HG03378 (cell line): ENCODE results near the gene RUNX3.
A peak's percentile ranks its signal among the peaks of the same experiment; 100 is the strongest.
"Not testable (repeated sequence)": the region's sequence is repeated elsewhere in the genome, so short reads cannot be mapped to it uniquely, and the experiment has no call there.

Experiments used
- ATAC-seq: cut with Tn5 transposase; IDR thresholded peaks from one replicate; pipeline ENCODE4 v1.9.1; 2021; ENCODE audit warnings: mild to moderate bottlenecking, moderate library complexity; ENCODE audit not compliant: unreplicated experiment

The RUNX3 gene

GRCh38 chr1:24930260-24931145 lies at the start of gene RUNX3:
RUNX3 (minus strand) TSS chr1:24930276; CDS start chr1:24929868, 408 bp downstream.
- peak; percentile 54 for ATAC-seq

DNA sequence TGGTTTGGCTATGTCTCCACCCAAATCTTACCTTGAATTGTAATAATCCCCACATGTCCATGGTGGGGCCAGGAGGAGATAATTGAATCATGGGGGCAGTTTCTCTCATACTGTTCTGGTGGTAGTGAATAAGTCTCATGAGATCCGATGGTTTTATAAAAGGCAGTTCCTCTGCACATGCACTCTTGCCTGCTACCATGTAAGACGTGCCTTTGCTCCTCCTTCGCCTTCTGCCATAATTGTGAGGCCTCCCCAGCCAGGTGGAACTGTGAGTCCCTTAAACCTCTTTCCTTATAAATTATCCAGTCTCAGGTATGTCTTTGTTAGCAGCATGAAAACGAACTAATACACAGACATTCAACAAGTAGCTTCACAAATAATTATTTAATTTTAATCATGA lies 49.2 kb upstream of the RUNX3 start:
- ATAC-seq: not testable (repeated sequence)

DNA sequence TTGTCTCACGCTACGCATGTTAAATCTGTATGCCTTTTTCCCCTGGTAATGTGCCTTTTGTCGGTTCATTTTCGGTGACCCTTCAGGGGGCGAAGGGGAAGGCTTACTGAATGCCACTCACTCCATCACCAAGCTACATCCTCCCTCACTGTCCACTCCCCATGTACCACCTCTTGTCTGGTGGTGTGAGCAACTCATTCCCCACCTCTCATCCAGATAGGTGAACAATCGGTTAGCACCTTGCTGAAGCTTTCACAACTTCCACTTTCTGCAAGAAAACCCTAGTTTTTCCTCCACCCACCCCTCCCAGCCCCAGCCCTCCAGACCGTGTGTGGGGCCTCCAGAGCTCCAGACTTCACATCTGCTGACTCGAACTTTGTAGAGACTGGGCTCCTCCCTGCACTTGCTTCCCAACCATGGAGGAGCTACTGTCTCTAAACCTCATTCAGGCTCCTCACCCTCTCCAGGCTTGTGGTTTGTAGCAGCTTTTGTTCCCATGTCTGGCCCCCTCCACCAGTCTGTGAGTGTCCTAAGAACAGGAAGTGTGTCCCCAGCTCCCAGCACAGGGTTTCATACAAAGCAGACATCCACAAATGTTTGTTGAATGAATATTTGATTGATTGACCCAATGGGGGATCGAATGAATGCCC lies 48.4 kb upstream of the RUNX3 start:
- ATAC-seq: no peak

- no peak for ATAC-seq
Observed at GRCh38 chr1:24975391-24975790, 45.3 kb upstream of the RUNX3 start.

- ATAC-seq: no peak
Observed at GRCh38 chr1:24973315-24973714, 43.2 kb upstream of the RUNX3 start.

GRCh38 chr1:24972915-24973242 lies 42.8 kb upstream of the RUNX3 start:
- ATAC-seq: no peak

GRCh38 chr1:24972221-24972914 lies 42.3 kb upstream of the RUNX3 start:
- no peak for ATAC-seq

- ATAC-seq: no peak
Observed at GRCh38 chr1:24970926-24971875, 41.1 kb upstream of the RUNX3 start.

- no peak for ATAC-seq
Observed at GRCh38 chr1:24970399-24970753, 40.3 kb upstream of the RUNX3 start.

DNA sequence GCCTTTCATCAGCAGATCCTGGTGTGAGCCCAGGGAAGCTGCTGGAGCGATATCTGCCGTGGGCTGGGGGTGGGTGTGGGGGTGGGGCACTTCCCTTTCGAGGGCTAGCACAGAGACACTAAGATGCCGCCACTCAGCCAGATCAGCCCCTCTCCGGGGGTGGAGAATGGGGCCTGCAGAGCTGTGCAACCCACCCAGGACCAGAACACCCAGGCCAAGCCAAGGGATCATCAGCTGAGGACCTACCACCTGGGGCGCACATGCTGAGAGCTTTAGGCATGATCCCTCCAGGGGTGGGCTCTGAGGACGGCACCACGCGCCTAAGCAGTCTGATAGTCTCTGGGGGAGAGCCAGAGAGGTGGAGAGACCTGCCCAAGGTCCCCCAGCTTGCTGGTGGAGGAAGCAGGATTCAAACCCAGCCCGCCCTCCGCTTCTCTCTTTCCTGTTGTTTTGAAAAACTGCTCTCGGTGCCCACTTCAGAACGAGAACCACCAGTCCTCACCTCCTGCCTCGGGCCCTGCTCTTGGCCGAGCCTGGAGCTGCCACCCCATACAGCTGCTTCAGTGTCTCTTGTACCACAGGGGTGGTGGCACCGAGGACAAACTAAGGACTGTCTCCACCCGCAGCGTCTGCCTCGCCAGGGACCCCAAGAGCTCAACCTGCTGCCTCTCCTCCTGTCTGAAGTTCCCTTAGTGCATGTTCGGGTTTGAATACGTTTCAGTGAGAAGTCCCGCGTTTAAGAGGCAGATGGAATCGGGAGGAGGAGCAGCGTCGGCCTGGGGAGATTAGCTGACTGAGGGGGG lies 39.7 kb upstream of the RUNX3 start:
- no peak for ATAC-seq

GRCh38 chr1:24968941-24969585 lies 39.0 kb upstream of the RUNX3 start:
- ATAC-seq: no peak

- ATAC-seq: no peak
Observed at GRCh38 chr1:24967962-24968361, 37.9 kb upstream of the RUNX3 start.

DNA sequence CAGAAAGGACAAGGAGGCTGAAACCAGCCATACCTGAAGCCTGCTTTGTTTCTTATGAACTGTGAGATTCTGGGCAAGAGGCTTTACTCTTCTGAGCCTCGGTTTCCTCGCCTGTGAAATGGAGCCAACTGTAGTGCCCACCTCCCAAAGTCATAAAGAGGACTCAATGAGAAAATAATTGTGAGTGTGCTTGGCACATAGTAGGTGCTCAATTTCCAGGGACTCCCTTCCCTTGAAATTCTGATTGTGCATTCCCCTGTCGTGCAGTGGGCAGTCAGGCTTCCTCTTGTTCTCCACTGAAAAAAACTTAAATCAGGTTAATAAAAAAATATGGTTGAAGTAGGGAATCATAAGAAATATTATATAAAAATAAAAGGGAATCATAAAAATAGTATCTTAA lies 37.5 kb upstream of the RUNX3 start:
- no peak for ATAC-seq

DNA sequence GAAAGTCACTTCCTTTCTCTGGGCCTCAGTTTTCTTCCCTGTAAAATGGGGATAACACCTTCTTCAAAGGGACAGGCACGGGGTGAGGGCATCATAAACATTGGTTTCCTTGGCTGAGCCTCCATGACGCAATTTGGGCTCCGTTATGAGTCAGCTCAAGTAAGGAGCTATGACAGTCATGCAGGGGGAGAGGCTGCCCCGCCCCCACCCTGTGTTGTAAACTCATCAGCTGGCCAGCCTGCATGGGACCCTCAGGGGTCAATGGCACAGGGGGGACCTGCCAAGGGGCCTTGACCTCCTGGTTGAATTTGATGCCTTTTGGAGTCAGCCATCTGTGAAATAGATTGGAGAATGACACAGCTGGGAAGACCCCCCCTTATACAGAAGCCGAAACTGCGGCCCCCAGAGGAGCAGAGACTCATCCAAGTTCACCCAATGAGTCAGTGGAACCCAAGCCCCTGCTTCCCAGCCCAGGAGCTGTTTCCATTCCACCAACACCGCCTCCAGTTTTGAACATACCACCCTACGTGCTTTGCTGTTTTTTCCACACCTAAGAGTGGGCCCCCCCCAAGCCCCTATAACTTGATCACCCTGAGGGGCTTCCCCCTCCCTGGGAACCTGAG lies 36.8 kb upstream of the RUNX3 start:
- ATAC-seq: no peak

DNA sequence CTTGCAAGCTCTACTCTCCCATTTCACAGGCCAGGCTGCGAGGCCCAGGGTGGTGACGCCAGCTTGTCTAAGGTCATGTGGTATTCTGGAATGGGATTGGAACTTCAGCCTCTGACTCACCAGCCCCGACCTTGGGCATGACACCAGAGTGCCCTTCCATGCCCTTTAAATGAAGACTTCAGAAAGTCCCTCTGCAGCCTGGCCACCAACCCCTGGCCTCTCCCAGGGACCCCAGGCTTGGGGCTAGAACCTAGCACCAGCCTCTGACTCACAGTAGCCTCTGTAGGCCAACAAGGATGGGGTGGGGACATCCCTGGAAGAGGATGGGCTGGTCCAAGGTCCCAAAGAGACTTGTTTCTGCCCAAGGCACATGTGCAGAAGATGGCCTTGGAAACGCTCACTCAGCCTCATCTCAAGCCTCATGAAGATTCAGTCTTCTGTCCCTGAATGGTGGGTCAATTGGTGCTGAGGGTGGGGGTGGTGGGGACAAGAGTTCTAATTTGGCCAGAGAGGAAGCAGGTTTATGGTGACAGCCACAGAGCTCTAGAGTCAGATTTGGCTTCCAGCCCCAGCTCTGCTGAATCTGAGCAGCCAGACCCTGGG lies 36.1 kb upstream of the RUNX3 start:
- ATAC-seq: no peak

DNA sequence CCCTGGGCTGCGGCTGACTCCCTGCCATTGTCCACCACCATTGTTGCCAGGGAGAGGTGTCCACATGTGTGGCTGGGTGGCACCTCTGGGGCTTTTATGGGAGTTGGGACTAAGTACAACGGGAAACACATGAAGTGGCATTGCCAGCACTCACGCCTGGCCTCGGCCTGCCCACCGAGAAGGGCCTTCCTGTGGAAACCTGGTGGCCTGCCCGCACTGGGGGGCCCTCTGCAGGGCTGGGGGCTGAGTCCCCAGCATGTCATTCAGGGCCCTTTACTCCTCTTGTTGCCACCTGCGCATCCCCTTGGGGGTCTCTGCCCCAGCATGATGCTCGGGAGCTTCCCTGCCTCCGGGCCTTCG lies 35.5 kb upstream of the RUNX3 start:
- peak; percentile 1 for ATAC-seq

DNA sequence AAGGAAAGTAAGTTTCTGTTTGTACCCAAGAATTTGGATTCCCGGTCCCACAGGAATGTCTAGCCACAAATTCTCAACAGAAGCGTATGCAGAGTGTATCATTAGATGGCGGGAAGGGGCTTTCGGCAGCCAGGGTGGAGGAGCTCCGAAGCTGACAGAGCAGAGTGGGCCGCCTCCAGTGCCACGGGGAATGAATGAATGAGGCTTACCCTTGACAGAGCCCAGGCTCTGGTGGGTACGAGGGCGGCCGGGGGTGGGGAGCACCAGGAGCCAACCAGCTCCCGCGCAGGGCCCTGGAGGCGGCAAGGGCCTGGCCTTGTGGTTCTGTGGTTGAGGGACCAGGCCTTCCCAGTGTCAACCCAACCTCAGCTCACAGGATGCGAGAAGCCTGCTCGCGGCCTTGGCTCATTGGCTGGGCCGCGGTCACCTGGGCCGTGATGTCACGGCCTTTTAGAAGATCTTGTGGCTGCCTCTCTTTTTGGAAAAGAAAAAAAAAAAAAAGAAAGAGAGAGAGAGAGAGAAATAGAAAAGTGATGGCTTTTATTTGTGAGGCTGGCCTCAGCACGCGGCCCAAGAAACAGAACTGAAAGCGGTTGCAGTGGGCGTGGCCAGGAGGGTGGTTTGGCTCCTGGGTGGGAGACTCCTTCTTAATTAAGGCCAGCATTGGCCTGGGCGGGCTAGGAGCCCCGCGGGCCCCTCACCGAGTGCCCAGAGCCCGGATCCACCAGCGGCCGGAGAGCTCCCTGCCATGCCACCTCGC lies 34.9 kb upstream of the RUNX3 start:
- ATAC-seq: peak; percentile 77
